Brain microvascular endothelial cell (primary cell): ENCODE data around the gene TANC1.
A peak's percentile ranks its signal among the peaks of the same experiment; 100 is the strongest.
"Not testable (repeated sequence)": the region's sequence is repeated elsewhere in the genome, so short reads cannot be mapped to it uniquely, and the experiment has no call there.

Source experiments
- DNase-seq: peaks from one replicate; pipeline ENCODE4 v3.0.0-alpha.2; 2020
- H3K27ac ChIP-seq: fragments of 250-450 bp; sonication (Bioruptor Pico); 2 replicates; pipeline ENCODE4 v1.5.1; 2020; ENCODE audit warnings: mild to moderate bottlenecking, moderate library complexity
- H3K27me3 ChIP-seq: fragments of 250-450 bp; sonication (Bioruptor Pico); replicated peaks from 2 replicates; pipeline ENCODE4 v1.5.1; 2020; ENCODE audit warnings: mild to moderate bottlenecking
- H3K36me3 ChIP-seq: fragments of 250-450 bp; sonication (Bioruptor Pico); replicated peaks from 2 replicates; pipeline ENCODE4 v1.5.1; 2020; ENCODE audit warnings: mild to moderate bottlenecking
- H3K4me3 ChIP-seq: 2 replicates; pipeline ENCODE4 v1.5.1; 2011; ENCODE audit warnings: low read depth, mild to moderate bottlenecking, control low read depth, low read length, moderate library complexity
- CTCF ChIP-seq: IDR thresholded peaks from 2 replicates; pipeline ENCODE4 v1.5.1; 2011; ENCODE audit warnings: low read depth, mild to moderate bottlenecking, moderate library complexity, low read length, control low read depth, inconsistent platforms; ENCODE audit errors: missing control alignments
- in situ Hi-C: cut with HindIII; loops from 2 replicates; pipeline ENCODE4 v1.10.0; 2017; ENCODE audit warnings: low sequenced_read_pairs, low pct_ligation_motif_present

The TANC1 gene

GRCh38 chr2:159032580-159032979, 64.1 kb downstream of the TANC1 start:
- DNase-seq, result no peak
- TF ChIP-seq CTCF, result no peak
- in situ Hi-C loops, result no loop called here
- H3K27me3 ChIP-seq, result no peaks in the 10 kb centered on the region
- H3K36me3 ChIP-seq, result no peaks in the 10 kb centered on the region
- no peak overlapping the region for H3K27ac ChIP-seq
- no peak overlapping the region for H3K4me3 ChIP-seq

- no peak for DNase-seq
- Histone ChIP-seq H3K27ac (no peak overlapping the region), H3K36me3 (no peaks in the 10 kb centered on the region), H3K4me3 (no peak overlapping the region), H3K27me3 (no peaks in the 10 kb centered on the region)
- in situ Hi-C loops, result no loop called here
- TF ChIP-seq CTCF, result no peak
Observed at GRCh38 chr2:159034713-159035112, 66.3 kb downstream of the TANC1 start.

- peak; percentile 41 for DNase-seq
- in situ Hi-C loops, result no loop called here
Observed at GRCh38 chr2:159035790-159036411, 67.5 kb downstream of the TANC1 start.

GRCh38 chr2:159036461-159036860, 68.0 kb downstream of the TANC1 start:
- H3K27me3 ChIP-seq, DNase-seq, H3K36me3 ChIP-seq, H3K4me3 ChIP-seq, in situ Hi-C loops, H3K27ac ChIP-seq: not testable (repeated sequence)

More at GRCh38 chr2:159035790-159036411, 67.5 kb downstream of the TANC1 start:
- TF ChIP-seq CTCF, result peak; percentile 61
- Histone ChIP-seq H3K4me3 (no peak overlapping the region), H3K27me3 (no peaks in the 10 kb centered on the region), H3K27ac (no peak overlapping the region), H3K36me3 (no peaks in the 10 kb centered on the region)

GRCh38 chr2:159041328-159041727, 72.9 kb downstream of the TANC1 start:
- DNase-seq, H3K36me3 ChIP-seq, H3K4me3 ChIP-seq, H3K27ac ChIP-seq, H3K27me3 ChIP-seq, in situ Hi-C loops: not testable (repeated sequence)

GRCh38 chr2:159042115-159042850, 73.8 kb downstream of the TANC1 start:
- no peak overlapping the region for H3K4me3 ChIP-seq
- DNase-seq, result no peak
- in situ Hi-C loops, result no loop called here
- no peak overlapping the region for H3K27ac ChIP-seq
- TF ChIP-seq CTCF, result no peak
- no peaks in the 10 kb centered on the region for H3K27me3 ChIP-seq
- no peaks in the 10 kb centered on the region for H3K36me3 ChIP-seq

- no peak for TF ChIP-seq CTCF
- no peak overlapping the region for H3K4me3 ChIP-seq
- DNase-seq, result no peak
- H3K27ac ChIP-seq, result no peak overlapping the region
- in situ Hi-C loops, result no loop called here
- no peaks in the 10 kb centered on the region for H3K36me3 ChIP-seq
- no peaks in the 10 kb centered on the region for H3K27me3 ChIP-seq
Observed at GRCh38 chr2:159043710-159044109, 75.3 kb downstream of the TANC1 start.
